Measurements from ENCODE around the gene CTDSP2. TPM values are rescaled to one million over a fixed set of nuclear protein-coding genes. Genes with fewer than 3 reads are reported as not detected.

Gene CTDSP2
- total and polyA plus RNA-seq, 2 experiments from 2014 or later = 52.7 to 97.3 TPM

GRCh38 chr12:57780284-57780897, 66.1 kb downstream of the CTDSP2 start:
- Histone ChIP-seq H3K4me1 (ENCODE audit: insufficient read depth) (peaks cover 3% of the 10 kb centered on the region; the same call in 1 of the 2 replicates), H3K36me3 (ENCODE audit: low read depth) (peaks cover 4% of the 10 kb centered on the region; the same call in 1 of the 2 replicates), H3K79me2 (ENCODE audit: insufficient read depth) (peaks cover 26% of the 10 kb centered on the region), H3K9me2 (ENCODE audit: insufficient read depth) (no peaks in the 10 kb centered on the region), H4K20me1 (ENCODE audit: insufficient read depth) (no peaks in the 10 kb centered on the region), H3K4me3 (no peak overlapping the region), H2AFZ (no peak overlapping the region), H3K27me3 (replicated peaks; ENCODE audit: insufficient read depth) (no peaks in the 10 kb centered on the region), H3K9ac (no peak overlapping the region), H3K27ac (no peak overlapping the region), H3K4me2 (ENCODE audit: unreplicated experiment) (no peak overlapping the region), H3F3A (ENCODE audit: insufficient read depth) (peaks cover 17% of the 10 kb centered on the region), H3K9me3 (ENCODE audit: low read depth) (no peaks in the 10 kb centered on the region)
- in situ Hi-C loops (cut with MboI) = no loop called here
- 69 to 79% methylated on average over 3 to 4 of the region's 4 CpGs for WGBS, 2 experiments (ENCODE audit: low coverage in 1 of 2, low lambda C conversion rate in 2 of 2, missing lambda C conversion rate in 2 of 2)
- no peak for DNase-seq
- TF ChIP-seq EZH2phosphoT487 (IDR thresholded peaks at IDR 0.05; ENCODE audit: insufficient read depth, low read depth) = no peak
- TF ChIP-seq EZH2 (IDR thresholded peaks at IDR 0.05; ENCODE audit: insufficient read depth, poor library complexity, severe bottlenecking) = no peak

- WGBS, 2 experiments (ENCODE audit: low coverage in 1 of 2, low lambda C conversion rate in 2 of 2, missing lambda C conversion rate in 2 of 2) = 50 to 61% methylated on average over 1 of the region's 1 CpG
- TF ChIP-seq EZH2 (IDR thresholded peaks at IDR 0.05; ENCODE audit: insufficient read depth, poor library complexity, severe bottlenecking) = no peak
- TF ChIP-seq EZH2phosphoT487 (IDR thresholded peaks at IDR 0.05; ENCODE audit: insufficient read depth, low read depth) = no peak
- no peak overlapping the region for H3K4me2 ChIP-seq (ENCODE audit: unreplicated experiment)
- peaks cover 20% of the 10 kb centered on the region for H3K79me2 ChIP-seq (ENCODE audit: insufficient read depth)
- no peaks in the 10 kb centered on the region for H3K36me3 ChIP-seq (ENCODE audit: low read depth)
- peaks cover 17% of the 10 kb centered on the region for H3F3A ChIP-seq (ENCODE audit: insufficient read depth)
- H3K4me1 ChIP-seq (ENCODE audit: insufficient read depth) = peaks cover 3% of the 10 kb centered on the region; the same call in 1 of the 2 replicates
- in situ Hi-C loops (cut with MboI) = no loop called here
- no peaks in the 10 kb centered on the region for H4K20me1 ChIP-seq (ENCODE audit: insufficient read depth)
- H3K27me3 ChIP-seq (replicated peaks; ENCODE audit: insufficient read depth) = no peaks in the 10 kb centered on the region
- H3K9me3 ChIP-seq (ENCODE audit: low read depth) = no peaks in the 10 kb centered on the region
- H3K4me3 ChIP-seq = no peak overlapping the region
- no peaks in the 10 kb centered on the region for H3K9me2 ChIP-seq (ENCODE audit: insufficient read depth)
- no peak for DNase-seq
- no peak overlapping the region for H3K9ac ChIP-seq
- H3K27ac ChIP-seq = no peak overlapping the region
- no peak overlapping the region for H2AFZ ChIP-seq
Measured at GRCh38 chr12:57779736-57780135, 66.8 kb downstream of the CTDSP2 start.

GRCh38 chr12:57777911-57778310, 68.6 kb downstream of the CTDSP2 start:
- TF ChIP-seq EZH2 (IDR thresholded peaks at IDR 0.05; ENCODE audit: insufficient read depth, poor library complexity, severe bottlenecking) (no peak), EZH2phosphoT487 (IDR thresholded peaks at IDR 0.05; ENCODE audit: insufficient read depth, low read depth) (no peak)
- WGBS, 2 experiments (ENCODE audit: low coverage in 1 of 2, low lambda C conversion rate in 2 of 2, missing lambda C conversion rate in 2 of 2) = 73 to 85% methylated on average over 7 of the region's 7 CpGs
- H3K27ac ChIP-seq = no peak overlapping the region

GRCh38 chr12:57777367-57777766, 69.2 kb downstream of the CTDSP2 start:
- Histone ChIP-seq H3K9ac (no peak overlapping the region), H3K27ac (no peak overlapping the region), H2AFZ (no peak overlapping the region), H4K20me1 (ENCODE audit: insufficient read depth) (no peaks in the 10 kb centered on the region), H3K9me3 (ENCODE audit: low read depth) (no peaks in the 10 kb centered on the region), H3F3A (ENCODE audit: insufficient read depth) (peaks cover 17% of the 10 kb centered on the region), H3K4me3 (no peak overlapping the region), H3K27me3 (replicated peaks; ENCODE audit: insufficient read depth) (no peaks in the 10 kb centered on the region), H3K9me2 (ENCODE audit: insufficient read depth) (no peaks in the 10 kb centered on the region), H3K4me2 (ENCODE audit: unreplicated experiment) (no peak overlapping the region), H3K36me3 (ENCODE audit: low read depth) (no peaks in the 10 kb centered on the region), H3K79me2 (ENCODE audit: insufficient read depth) (peaks cover 18% of the 10 kb centered on the region), H3K4me1 (ENCODE audit: insufficient read depth) (peaks cover 3% of the 10 kb centered on the region; the same call in 1 of the 2 replicates)
- DNase-seq = no peak
- WGBS, 2 experiments (ENCODE audit: low coverage in 1 of 2, low lambda C conversion rate in 2 of 2, missing lambda C conversion rate in 2 of 2) = 75 to 82% methylated on average over 7 of the region's 7 CpGs
- no peak for TF ChIP-seq EZH2 (IDR thresholded peaks at IDR 0.05; ENCODE audit: insufficient read depth, poor library complexity, severe bottlenecking)
- no peak for TF ChIP-seq EZH2phosphoT487 (IDR thresholded peaks at IDR 0.05; ENCODE audit: insufficient read depth, low read depth)
- in situ Hi-C loops (cut with MboI) = no loop called here

More at GRCh38 chr12:57777911-57778310, 68.6 kb downstream of the CTDSP2 start:
- no peaks in the 10 kb centered on the region for H3K9me2 ChIP-seq (ENCODE audit: insufficient read depth)
- H3K27me3 ChIP-seq (replicated peaks; ENCODE audit: insufficient read depth) = no peaks in the 10 kb centered on the region
- H3K4me1 ChIP-seq (ENCODE audit: insufficient read depth) = peaks cover 3% of the 10 kb centered on the region; the same call in 1 of the 2 replicates
- no peaks in the 10 kb centered on the region for H4K20me1 ChIP-seq (ENCODE audit: insufficient read depth)
- DNase-seq = no peak
- in situ Hi-C loops (cut with MboI) = no loop called here
- H3K79me2 ChIP-seq (ENCODE audit: insufficient read depth) = peaks cover 17% of the 10 kb centered on the region
- no peak overlapping the region for H2AFZ ChIP-seq
- peaks cover 17% of the 10 kb centered on the region for H3F3A ChIP-seq (ENCODE audit: insufficient read depth)
- no peak overlapping the region for H3K4me3 ChIP-seq
- H3K4me2 ChIP-seq (ENCODE audit: unreplicated experiment) = no peak overlapping the region
- no peaks in the 10 kb centered on the region for H3K9me3 ChIP-seq (ENCODE audit: low read depth)
- no peak overlapping the region for H3K9ac ChIP-seq
- H3K36me3 ChIP-seq (ENCODE audit: low read depth) = no peaks in the 10 kb centered on the region

All from GM23248 (cell line).